ENCODE data around the gene OR7G3.

DNA sequence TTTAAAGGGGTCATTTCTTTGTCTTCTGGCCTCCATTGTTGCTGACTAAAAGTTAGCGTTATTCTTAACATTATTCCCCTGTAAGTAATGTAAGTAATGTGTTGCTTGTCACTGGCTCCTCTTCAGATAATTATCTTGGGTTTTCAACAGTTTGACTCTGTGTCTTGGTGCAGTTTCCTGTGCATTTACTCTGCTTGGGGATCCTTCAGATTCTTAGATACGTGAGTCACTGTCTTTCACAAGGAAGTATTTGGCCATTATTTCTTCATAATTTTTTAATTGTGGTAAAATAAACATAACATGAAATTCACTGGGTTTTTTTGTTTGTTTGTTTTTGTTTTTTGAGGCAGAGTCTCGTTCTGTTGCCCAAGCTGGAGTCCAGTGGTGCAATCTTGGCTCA is 38.5 kb upstream of the OR7G3 start:
- TF ChIP-seq, protein P1, sequence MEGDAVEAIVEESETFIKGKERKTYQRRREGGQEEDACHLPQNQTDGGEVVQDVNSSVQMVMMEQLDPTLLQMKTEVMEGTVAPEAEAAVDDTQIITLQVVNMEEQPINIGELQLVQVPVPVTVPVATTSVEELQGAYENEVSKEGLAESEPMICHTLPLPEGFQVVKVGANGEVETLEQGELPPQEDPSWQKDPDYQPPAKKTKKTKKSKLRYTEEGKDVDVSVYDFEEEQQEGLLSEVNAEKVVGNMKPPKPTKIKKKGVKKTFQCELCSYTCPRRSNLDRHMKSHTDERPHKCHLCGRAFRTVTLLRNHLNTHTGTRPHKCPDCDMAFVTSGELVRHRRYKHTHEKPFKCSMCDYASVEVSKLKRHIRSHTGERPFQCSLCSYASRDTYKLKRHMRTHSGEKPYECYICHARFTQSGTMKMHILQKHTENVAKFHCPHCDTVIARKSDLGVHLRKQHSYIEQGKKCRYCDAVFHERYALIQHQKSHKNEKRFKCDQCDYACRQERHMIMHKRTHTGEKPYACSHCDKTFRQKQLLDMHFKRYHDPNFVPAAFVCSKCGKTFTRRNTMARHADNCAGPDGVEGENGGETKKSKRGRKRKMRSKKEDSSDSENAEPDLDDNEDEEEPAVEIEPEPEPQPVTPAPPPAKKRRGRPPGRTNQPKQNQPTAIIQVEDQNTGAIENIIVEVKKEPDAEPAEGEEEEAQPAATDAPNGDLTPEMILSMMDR (IDR thresholded peaks at IDR 0.05), result no peak
- no peak for TF ChIP-seq ZFX (IDR thresholded peaks at IDR 0.05; ENCODE audit: borderline replicate concordance)
